ENCODE measurements around the gene GGACT. TPM values are rescaled to one million over a fixed set of nuclear protein-coding genes. Genes with fewer than 3 reads are reported as not detected.
A peak's percentile ranks its signal among the peaks of the same experiment; 100 is the strongest.

GGACT gene
- total RNA-seq, 2 donors from 2014 or later: 2.7 to 6.6 TPM

DNA sequence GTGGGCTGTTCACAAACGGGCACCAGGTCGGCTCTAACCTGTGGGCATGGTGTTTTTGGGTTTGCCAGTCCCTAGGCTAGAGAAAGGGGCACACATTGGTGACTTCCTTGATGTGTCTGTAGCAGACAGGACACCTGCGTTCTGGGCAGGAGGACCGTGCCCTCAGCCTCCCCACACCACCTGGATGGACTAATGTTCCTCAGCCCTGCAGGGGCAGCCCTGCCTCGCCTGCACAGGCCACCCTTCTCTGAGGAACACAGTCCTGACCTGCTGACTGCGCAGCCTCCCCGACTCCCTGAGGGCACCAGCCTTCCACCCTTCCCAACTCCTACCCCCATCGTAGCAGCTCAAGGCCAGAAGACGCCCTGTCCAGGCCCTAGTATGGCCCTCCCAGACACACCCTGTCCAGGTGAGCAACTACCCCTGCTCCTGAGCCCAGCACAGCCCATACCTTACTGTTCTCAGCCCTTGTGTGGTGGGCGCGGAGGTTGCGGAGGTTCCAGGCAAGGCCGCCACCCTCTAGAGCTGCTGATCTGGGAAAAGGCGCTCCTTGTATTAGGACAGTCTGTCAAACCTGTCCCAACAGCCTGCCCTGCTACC, 55.7 kb downstream of the GGACT start:
- Mint-ChIP-seq H3K27ac (no peak overlapping the region), H3K4me1 (peaks cover 15% of the 10 kb centered on the region), H3K9me3 (no peaks in the 10 kb centered on the region), H3K36me3 (ENCODE audit: low read depth) (peaks cover 36% of the 10 kb centered on the region), H3K27me3 (ENCODE audit: insufficient read depth) (no peaks in the 10 kb centered on the region), H3K4me3 (no peak overlapping the region)
- WGBS, 2 experiments (ENCODE audit: insufficient coverage in 1 of 2, insufficient read length in 1 of 2): 96 to 98% methylated on average over 10 to 14 of the region's 14 CpGs
- Histone ChIP-seq H3K4me1 (ENCODE audit: control insufficient read depth, insufficient read depth, low read length) (no peaks in the 10 kb centered on the region), H3K36me3 (ENCODE audit: control insufficient read depth, insufficient read depth, low read length) (peaks cover 28% of the 10 kb centered on the region), H3K27ac (ENCODE audit: low read depth, low read length) (no peak overlapping the region), H3K9ac (ENCODE audit: extremely low read depth, low read length, poor library complexity, severe bottlenecking) (no peak overlapping the region), H3K9me3 (ENCODE audit: control insufficient read depth, low read length) (no peaks in the 10 kb centered on the region), H3K4me3 (ENCODE audit: low read length) (no peak overlapping the region), H3K27me3 (ENCODE audit: control insufficient read depth, insufficient read depth, low read length, poor library complexity, severe bottlenecking) (no peaks in the 10 kb centered on the region)
- TF ChIP-seq, protein P1, sequence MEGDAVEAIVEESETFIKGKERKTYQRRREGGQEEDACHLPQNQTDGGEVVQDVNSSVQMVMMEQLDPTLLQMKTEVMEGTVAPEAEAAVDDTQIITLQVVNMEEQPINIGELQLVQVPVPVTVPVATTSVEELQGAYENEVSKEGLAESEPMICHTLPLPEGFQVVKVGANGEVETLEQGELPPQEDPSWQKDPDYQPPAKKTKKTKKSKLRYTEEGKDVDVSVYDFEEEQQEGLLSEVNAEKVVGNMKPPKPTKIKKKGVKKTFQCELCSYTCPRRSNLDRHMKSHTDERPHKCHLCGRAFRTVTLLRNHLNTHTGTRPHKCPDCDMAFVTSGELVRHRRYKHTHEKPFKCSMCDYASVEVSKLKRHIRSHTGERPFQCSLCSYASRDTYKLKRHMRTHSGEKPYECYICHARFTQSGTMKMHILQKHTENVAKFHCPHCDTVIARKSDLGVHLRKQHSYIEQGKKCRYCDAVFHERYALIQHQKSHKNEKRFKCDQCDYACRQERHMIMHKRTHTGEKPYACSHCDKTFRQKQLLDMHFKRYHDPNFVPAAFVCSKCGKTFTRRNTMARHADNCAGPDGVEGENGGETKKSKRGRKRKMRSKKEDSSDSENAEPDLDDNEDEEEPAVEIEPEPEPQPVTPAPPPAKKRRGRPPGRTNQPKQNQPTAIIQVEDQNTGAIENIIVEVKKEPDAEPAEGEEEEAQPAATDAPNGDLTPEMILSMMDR (conservative IDR thresholded peaks at IDR 0.05): no peak
- peak; percentile 44 for DNase-seq

DNA sequence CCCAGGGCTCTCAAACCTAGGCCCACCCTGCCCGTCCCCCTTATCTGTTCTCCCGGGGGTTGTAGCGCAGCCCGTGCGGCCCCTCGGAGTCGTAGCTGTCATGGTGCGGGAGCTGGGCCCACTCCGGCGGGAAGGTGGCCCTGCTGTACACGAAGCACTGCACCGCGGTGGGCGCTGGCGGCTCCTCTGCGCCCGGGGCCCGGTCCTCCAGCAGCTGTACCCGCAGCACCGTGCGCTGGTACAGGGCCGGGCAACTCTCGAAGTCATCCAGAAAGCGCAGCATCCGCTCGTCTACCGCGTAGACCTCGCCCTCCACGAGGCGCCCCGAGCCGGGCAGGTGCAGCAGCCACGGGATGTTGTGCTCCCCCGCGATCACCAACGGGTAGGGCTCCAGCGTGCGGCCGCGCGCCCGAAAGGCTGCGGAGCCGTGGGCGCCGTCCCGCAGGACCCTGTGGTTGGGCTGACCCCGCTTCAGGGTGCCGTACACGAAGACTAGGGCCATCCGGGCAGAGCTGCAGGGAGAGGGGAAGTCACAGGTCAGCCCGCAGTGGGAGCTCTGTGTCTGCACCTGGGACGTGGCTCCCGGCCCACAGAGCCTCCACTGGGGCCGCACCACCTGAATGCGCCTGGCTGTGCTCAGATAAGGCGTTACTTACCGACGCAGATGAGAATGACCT, 56.4 kb downstream of the GGACT start:
- Mint-ChIP-seq H3K4me3 (no peak overlapping the region), H3K27me3 (ENCODE audit: insufficient read depth) (no peaks in the 10 kb centered on the region), H3K27ac (no peak overlapping the region), H3K9me3 (no peaks in the 10 kb centered on the region), H3K4me1 (peaks cover 15% of the 10 kb centered on the region), H3K36me3 (ENCODE audit: low read depth) (peaks cover 43% of the 10 kb centered on the region)
- 95 to 99% methylated on average over 42 to 60 of the region's 60 CpGs for WGBS, 2 experiments (ENCODE audit: insufficient coverage in 1 of 2, insufficient read length in 1 of 2)
- Histone ChIP-seq H3K9me3 (ENCODE audit: control insufficient read depth, low read length) (no peaks in the 10 kb centered on the region), H3K4me3 (ENCODE audit: low read length) (no peak overlapping the region), H3K36me3 (ENCODE audit: control insufficient read depth, insufficient read depth, low read length) (peaks cover 34% of the 10 kb centered on the region), H3K9ac (ENCODE audit: extremely low read depth, low read length, poor library complexity, severe bottlenecking) (no peak overlapping the region), H3K27me3 (ENCODE audit: control insufficient read depth, insufficient read depth, low read length, poor library complexity, severe bottlenecking) (no peaks in the 10 kb centered on the region), H3K27ac (ENCODE audit: low read depth, low read length) (no peak overlapping the region), H3K4me1 (ENCODE audit: control insufficient read depth, insufficient read depth, low read length) (no peaks in the 10 kb centered on the region)
- TF ChIP-seq, protein P1 (conservative IDR thresholded peaks at IDR 0.05): no peak
- DNase-seq: peak; percentile 52

DNA sequence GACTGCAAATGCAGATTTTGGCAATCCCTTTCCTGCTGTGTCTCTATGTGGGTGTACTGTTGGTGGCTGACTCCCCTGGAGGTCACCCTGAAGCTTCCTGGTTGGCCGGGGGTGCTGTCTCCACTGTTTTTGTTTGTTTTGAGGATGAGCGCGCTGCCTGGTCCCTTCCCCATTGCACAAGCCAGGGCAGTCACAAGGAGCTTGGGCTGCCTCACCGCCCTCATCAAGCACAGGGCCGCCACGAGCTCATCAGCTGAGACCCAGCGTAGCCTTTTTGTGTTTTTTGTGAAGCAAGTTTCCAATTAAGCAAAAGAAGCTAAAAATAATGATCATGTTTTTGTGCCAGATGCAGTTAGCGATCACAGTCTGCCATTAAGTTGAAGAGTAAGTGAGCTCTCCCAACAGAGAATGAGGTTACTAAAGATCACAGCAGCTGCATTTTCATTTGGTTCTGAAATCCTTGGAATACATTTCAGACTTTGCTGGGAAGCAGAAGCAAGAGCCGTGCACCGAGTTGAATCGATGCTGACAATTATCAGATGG, 57.8 kb downstream of the GGACT start:
- peaks cover 15% of the 10 kb centered on the region for H3K4me1 Mint-ChIP-seq
- H3K4me1 ChIP-seq (ENCODE audit: control insufficient read depth, insufficient read depth, low read length): peaks cover 4% of the 10 kb centered on the region
- H3K27me3 ChIP-seq (ENCODE audit: control insufficient read depth, insufficient read depth, low read length, poor library complexity, severe bottlenecking): no peaks in the 10 kb centered on the region
- H3K9me3 Mint-ChIP-seq: no peaks in the 10 kb centered on the region
- peak; percentile 58 for DNase-seq
- H3K27ac Mint-ChIP-seq: no peak overlapping the region
- no peak overlapping the region for H3K4me3 ChIP-seq (ENCODE audit: low read length)
- TF ChIP-seq, protein P1 (conservative IDR thresholded peaks at IDR 0.05): no peak
- H3K27ac ChIP-seq (ENCODE audit: low read depth, low read length): no peak overlapping the region
- WGBS, 2 experiments (ENCODE audit: insufficient coverage in 1 of 2, insufficient read length in 1 of 2): 86 to 89% methylated on average over 8 to 11 of the region's 11 CpGs
- no peaks in the 10 kb centered on the region for H3K9me3 ChIP-seq (ENCODE audit: control insufficient read depth, low read length)
- H3K4me3 Mint-ChIP-seq: no peak overlapping the region
- peaks cover 47% of the 10 kb centered on the region for H3K36me3 Mint-ChIP-seq (ENCODE audit: low read depth)
- H3K36me3 ChIP-seq (ENCODE audit: control insufficient read depth, insufficient read depth, low read length): peaks cover 34% of the 10 kb centered on the region
- H3K27me3 Mint-ChIP-seq (ENCODE audit: insufficient read depth): no peaks in the 10 kb centered on the region
- H3K9ac ChIP-seq (ENCODE audit: extremely low read depth, low read length, poor library complexity, severe bottlenecking): no peak overlapping the region

All from endodermal cell (in vitro differentiated cells).